CD1c-positive myeloid dendritic cell (primary cell): ENCODE results near the gene TMEM218.

ENCODE experiments used
- DNase-seq: peaks from one replicate; pipeline ENCODE4 v3.0.0-alpha.2; 2016; ENCODE audit errors: extremely low spot score

The TMEM218 gene

DNA sequence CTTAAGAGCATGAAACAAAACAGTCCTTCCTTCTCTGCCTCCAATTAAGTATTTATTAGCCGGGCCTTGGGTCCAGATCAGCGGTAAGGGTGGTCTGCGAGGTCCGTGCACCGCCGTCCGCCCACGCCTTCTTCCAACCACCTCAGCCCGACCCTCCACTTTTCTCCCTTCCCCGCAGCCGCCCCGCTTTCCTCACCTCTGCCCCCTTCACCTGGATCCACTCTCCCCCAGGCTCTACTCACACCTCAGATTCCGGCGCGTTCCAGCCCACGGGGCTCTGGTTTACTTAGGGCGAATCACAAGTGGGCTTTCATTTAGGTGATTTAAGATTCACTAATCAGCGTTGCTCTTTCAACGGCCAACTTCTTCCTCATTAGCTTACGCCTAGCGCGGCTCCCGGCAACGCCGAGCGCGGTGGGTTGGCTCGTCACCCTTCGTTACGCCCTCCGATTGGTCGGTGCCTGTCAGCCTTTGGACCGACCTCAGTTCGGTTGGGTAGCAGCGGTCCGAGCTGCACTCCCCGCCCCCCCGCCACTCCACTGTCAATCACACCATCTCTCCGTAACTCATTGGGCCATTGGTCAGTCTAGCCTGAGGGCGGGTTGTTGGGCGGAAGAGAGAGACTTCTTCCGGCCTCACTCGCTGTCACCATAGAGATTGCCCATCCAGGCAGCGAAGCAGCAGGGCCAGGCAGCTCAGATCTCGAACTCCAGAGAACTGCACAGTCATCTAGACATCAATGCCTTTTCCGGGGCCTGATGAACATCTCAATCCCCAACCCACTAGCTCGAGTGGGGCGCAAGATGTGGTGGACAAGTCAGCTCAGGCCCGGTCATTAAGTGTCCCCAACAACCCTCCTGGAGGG, at the start of gene TMEM218:
Gene TMEM218 (minus strand): TSS at position 284 of the 865 bp plus-strand sequence. CDS start 9,385 bp downstream, outside the sequence.
- peak; percentile 99 for DNase-seq

DNA sequence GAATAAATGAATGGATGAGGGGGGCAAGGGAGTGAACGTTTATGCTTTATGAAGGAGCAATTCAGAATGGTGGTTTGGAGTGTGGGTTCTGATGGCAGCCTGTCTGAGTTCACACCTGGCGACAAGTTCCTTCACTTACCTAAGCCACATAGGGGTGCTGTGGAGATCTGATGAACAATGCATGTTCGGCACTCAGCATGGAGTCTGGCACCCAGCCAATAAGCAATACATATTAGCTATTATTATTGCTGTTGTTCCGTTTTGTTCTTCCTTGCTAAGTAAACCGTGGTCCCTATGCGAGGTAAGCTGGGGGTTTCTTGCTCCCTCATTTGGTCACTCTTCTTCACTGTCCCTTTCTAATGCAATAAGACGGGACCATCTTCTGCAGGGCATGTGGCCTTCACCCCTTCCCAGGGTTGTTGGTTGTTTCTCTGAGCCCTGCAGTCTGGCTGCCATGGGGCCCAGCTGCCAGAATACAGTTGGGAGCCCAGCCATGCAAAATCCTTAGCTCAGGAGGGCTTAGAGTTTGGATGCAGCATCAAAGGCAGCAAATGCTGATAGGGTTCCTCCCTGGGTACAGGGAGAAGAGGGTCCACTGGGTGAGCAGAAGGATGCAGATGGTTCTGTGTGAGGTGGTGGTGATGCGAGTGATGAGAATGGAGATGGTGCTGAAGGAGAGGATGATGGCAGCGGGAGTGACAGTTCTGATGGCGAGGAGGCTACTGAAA, 46.7 kb upstream of the TMEM218 start:
- no peak for DNase-seq

DNA sequence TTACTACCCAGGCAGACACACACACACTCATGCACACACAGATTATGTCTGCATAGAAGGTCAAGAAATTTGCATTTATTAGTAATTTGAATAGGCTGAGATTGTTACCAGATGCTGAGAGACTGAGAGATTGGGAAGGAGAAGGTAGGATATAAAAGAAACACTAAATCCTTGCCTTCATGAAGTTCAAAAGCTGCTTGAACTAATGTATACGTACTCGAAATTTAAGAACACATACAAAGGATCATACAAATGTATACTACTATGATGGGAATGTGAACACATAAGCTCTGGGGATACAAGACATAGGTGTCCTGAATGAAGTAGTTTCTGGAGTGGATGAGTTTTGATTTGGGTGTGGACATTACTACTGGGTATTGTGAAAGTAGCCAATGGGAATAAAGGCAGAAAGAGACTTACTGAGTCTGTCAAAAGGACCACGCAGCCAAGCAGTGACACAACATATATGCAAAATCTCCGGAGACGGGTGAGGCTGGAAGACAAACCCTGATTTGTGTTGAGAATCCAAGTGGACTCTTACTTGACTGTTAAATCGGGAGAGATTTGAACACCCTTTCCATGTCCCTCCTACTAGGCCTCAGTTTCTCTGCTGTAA, 45.8 kb upstream of the TMEM218 start:
- no peak for DNase-seq

DNA sequence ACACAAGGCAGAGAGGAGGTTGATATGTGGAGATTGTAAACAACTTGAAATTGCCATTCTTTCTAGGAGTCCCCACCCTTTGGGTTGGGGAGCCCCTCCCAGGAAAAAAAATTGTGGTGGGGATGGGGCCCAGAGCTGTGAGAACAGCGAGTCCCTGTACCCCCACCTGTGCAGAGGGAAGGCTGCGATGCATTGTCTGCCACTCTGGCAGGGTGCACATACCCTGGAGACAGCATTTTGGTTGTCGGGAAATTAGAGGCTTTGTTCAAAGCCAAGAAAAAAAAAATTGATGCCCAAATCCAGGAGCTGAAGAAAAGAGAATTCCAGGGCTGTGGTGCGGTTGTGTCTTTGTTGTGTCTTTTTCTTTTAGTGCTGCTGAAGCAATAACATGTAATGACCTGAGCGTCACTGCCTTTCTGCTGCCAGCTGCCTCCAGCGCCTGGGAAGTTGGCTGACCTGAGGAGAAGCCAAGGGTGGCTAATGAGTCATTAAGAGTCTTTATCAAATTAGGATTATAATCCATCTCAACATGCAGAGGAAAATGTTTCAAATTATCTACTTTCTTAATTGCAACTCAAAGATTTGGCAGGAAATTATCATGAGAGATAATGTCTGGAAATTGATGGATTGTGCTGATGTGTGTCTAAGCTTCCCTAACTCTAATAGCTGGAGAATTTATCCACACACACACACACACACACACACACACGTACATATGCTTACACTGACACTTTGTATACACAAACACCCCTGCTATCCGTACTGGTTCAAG, 45.1 kb upstream of the TMEM218 start:
- DNase-seq: no peak

DNA sequence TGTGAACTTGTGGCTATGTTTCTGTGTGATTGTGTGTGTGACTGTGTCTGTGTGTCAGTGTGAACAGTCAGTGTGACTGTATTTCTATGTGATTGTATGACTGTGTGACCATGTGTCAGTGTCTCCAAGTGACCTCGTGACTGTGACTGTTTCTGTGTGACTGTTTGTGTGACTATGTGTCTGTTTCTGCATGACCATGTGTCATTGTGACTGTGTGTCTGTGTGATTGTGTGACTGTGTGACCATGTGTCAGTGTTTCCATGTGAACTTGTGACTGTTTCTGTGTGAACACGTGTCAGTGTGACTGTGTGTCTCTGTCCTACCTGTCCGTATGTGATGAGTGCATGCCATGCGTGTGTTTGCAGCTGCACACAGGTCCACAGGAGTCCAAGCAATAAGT, 44.3 kb upstream of the TMEM218 start:
- no peak for DNase-seq

DNA sequence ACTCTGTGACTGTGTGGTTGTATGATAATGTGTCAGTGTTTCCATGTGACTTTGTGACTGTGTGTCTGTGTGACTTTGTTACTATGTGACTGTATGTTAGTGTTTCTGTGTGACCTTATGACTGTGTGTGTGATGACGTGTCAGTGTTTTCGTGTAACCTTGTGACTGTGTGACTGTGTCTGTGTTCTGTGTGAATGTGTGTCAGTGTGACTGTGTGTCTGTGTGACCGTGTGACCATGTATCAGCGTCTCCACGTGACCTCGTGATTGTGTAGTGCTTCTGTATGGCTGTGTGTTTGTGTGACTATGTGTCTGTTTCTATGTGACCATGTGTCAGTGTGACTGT, 43.6 kb upstream of the TMEM218 start:
- DNase-seq: no peak

DNA sequence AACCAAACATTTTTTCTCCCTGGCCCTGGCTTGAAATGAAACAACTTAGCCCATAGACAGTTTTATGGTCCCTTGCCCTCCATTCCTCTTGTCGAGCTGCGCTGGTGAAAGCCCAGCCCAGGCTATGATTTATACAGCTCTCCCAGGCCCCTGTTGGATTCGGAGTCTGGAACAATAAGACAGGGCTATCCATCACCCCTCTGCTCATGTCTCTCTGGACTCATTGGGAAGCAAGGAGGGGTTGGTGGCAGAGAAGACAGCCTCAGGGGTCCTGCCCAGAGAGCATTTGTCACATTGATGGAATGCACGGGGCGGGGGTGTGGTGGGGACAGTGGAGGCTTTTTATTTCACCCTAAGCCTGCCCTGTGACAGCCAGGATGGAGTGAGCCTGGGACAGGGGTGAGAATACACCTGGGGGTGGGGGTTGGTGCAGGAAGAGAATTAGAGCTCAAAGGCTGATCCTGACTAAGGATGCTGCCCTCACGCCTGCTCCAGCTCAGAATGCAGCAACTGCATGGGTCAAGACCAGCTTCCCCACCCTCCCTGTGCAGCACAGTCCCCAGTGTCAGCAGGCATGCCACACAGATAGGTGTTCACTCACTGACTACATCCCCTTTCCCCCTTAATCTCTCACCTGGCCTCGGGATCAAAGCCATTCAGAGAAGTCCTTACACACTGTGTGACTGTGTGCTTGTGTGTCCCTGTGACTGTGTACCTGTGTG, 43.1 kb upstream of the TMEM218 start:
- no peak for DNase-seq

DNA sequence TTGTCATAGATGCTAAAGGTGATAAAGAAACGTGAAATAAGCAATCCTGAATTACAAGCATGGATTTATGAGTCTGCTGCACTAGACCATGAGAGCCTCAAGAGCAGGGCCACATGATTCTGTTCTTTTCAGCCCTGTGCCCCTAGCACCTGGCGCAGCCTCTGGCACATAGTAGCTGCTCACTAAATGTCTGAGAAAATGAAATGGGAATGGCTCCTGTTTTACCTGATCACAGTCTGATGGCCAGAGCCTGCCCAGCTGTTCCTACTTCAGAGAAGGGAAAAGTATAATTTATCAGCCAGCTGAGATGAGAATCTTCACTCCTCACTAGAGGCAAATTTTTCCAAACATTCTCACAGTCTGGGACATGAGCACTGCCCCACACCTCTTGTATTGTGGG, 42.4 kb upstream of the TMEM218 start:
- DNase-seq: no peak

DNA sequence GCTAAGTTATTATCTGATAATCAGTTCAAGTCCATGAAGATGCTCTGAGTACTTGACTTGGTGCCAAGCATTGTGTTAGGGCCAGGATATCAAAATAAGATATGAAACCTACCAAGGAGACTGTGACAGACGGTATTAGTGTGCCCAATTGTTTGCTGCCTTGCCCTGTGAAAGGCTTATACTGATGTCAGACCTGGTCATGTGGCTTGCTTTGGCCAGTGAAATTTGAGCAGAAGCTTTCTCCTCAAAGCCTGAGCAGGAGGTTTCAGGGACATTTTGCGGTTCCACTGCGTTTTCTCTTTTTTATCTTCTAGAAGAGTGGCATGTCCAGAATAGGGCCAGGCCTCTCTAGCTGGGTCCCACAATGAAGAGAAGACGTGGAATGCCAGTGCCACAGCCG, 37.3 kb upstream of the TMEM218 start:
- DNase-seq: no peak

DNA sequence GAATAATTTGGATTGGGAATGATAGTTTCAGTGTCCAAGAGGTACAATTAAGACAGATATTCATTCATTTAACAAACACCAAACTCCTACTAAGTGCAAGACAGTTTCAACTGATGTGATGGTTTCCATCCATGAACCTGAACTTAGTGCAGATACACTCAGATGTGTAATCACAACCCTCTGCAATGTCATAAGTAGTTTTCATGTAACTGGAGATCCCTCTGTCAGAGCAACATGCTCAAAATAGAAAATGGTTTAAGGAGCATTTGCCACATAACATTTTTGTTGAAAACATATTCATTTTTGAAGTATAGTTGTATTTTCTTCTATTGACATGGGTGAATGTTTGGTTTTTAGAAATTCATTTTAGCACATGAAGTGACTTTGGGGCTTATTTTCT, 36.6 kb upstream of the TMEM218 start:
- DNase-seq: no peak

DNA sequence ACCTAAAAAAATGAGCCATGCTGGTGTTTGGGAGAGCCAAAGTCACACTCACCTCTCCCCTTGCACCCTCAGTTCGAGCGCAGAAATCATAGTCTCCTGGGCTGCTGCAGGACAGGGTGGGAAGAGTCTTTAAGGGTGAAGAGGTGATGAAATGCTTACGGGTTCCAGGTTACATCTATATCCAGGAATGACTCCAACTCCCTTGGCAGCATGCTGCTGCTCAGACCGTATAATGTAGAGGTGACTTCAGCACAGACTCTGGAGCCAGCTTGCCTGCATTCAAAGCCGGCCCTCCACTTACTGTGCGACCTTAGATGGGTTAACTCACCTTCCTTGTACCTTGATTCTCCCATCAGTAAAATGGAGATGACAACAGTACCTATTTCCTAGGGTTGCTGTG, 35.9 kb upstream of the TMEM218 start:
- no peak for DNase-seq

DNA sequence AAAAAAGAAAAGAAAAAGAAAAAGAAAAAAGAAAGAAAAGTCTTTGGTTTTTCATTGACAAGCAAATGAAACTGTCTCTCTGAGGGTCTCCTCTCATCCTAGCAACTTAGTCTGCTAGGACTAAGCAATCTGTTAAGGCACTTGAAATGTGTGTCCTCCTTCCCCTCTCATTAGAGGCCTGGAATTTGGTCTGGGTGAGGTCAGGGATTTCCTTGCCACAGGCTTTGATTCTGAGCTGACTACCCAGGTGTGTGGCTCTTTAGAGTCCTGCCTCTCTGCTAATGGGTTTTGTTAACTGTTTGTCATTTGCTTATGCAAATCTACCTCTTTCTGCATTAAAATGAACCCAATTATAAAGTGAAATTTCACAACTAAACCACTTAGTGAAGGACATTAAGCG, 34.8 kb upstream of the TMEM218 start:
- no peak for DNase-seq

DNA sequence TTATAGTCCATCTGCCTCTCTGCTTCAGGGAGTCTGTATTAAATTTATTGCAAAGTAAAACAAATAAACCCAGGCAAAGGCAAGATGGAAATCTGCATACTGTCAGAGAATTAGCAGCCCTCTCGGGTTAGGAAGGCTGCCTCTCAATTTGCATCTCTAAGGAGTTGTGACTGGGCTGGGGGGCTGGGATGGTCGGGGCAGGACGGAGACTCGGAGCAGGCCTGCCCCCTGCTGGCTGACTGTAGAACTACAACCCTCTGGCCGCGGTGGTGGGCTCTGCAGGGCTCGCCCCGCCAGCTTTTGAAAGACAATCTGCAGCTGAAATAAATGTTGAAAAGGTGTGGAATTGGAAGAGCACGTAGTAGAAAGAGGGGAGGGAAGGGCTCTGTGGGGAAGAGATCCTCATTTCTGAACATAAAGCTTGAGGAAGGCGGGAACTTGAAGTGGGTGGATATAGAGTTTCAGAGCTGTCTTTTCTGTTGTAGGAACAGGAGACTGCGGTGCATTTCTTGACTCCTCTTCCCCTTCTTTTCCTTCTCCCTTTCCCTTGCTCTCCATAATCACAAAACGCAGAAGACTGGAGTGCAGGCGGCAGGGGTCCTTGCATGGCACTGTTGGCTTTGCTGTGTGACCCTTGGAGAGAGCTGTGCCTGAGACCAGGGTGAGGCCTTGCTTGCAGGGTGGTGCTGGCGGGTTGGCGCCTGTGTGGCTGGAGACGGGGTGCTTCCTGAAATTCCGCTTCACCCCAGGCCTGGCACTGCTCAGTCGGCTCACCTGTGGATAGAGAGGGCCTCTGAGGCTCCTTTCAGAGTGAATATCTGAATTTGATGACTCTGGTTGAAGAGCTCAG, 30.5 kb upstream of the TMEM218 start:
- peak; percentile 61 for DNase-seq

DNA sequence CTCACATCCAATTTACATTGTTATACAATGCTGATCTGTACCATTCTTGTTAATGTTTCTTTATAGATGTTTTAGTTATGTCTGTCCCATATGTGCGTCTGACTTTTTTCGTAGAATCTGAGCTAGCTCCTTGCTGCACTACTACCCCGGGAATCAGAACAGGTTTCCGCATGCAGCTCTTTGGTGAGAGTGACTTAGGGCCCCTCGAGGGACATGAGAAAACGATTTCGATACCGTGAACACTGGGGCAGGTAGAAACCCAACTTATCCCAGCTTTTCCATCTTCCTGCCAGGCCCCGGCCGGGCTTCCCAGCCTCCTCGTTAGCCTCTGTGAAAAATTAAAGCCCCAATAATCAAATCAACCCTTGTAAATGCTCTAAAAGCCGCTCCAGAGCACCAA, 29.8 kb upstream of the TMEM218 start:
- no peak for DNase-seq

DNA sequence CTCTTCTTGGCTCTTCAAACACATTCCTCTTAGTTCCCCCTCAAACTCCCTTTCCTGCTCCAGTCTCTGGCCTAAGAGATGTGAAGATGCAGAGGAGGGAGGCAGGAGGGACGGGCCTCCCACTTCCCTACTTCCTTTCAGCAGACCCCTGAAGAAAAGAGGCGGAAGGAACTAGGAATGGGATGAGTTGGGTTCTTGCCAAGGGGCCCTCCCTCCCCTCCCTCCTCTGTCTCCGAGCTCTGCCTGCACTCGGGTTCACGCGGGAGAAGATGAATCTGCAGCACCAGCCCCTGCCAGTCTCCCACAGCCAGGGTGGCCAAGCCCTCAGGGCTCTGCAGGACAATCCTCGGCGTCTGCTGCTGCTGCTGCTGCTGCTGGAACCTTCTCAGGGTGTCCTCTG, 28.8 kb upstream of the TMEM218 start:
- DNase-seq: no peak

DNA sequence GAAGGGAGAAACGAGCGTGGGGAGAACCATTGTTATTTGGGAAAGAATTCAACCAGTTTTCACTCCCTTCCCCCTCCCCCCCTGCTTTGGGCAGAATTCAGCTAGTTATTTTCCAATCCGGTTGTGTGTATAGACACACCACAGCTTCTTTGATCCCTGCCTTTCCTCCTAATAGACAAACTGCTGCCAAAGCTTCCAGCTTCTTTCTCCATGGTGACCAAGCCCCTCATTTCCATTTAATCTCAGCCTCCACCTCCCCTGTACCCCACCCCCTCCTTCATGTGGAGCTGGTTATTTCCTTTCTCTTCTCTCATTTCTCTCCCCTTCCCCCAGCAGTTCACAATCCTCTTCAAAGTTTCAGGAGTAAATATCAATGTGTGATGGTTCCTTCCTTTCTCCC, 28.4 kb upstream of the TMEM218 start:
- no peak for DNase-seq

DNA sequence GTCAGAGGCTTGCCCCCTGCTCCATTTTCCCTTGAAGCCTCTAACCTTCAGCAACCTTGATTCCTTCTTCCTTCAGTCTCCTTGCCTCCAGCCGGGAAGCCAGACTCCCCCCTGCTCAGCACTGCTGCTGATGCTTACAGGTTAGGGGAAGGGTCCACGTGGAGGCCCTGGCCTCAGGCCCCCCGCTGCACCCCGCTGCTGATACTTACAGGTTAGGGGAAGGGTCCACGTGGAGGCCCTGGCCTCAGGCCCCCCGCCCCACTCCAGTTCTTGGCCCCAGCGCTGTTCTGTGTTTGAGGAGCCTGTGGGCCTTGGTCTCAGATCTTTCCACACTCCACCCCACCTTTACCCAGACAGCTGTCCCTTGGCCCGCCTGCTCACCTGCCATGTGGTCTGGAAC, 27.5 kb upstream of the TMEM218 start:
- DNase-seq: no peak

DNA sequence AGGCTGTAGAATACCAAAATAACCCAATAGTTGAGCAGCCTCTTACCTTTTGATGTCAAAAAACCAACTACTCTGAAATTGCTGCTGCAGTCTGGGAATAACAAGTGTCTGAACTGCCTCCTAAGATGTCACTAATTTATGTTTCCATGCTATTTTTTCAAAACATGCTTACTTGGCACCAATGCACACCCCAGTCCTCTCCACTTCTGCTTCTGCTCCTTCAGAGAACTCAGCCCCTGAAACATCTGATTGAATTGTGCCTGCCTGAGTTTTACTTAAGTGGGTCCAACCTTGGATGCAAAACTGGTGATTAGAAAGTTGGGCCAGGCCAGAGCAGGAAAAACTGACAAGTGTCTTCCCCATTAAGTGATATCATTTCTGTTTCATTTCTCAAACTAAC, 24.6 kb upstream of the TMEM218 start:
- DNase-seq: no peak

DNA sequence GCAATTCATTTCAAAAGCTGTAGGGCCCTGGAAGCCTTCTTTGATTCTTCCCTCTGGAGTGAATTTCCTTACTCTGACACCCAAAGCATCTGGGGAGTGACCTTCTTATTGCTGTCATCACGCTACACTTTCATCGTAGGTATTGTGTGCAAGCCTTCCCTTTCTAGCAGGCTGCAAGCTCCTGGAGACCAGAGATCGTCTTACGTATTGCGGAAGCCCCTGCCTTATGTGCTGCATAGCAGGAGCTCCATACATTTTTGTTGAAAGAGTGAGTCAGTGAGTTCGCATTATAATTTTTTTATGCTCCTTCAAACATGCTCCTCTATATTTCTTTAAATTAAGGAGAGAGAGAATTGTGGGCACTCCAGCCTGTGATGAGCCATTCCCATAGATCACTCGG, 21.2 kb upstream of the TMEM218 start:
- DNase-seq: no peak

DNA sequence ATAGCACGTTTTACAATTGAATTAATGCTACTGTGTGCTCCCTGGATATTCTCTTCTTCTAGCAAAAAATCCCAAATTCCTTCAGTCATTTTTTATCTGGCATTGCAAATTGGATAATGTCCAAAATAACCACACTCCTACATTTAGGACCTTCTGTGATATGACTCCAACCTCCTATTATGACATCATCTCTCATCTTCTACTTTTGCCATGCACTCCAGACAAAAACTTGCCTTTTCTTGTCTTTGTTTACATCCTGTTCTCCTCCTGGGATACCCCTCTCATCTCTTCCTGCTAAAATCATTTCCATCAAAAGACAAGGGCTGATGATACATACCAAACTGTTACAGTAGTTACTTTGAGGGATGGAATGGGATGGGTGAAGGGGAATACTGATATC, 20.6 kb upstream of the TMEM218 start:
- DNase-seq: no peak
